Large intestine (tissue), 3 donors: Measurements from ENCODE around the gene CCDC85B. TPM values are rescaled to one million over a fixed set of nuclear protein-coding genes. Genes with fewer than 3 reads are reported as not detected.

Experiments
- DNase-seq, 2 donors: peaks; one replicate each; pipeline versions ENCODE4 v3.0.0 to v3.0.0-alpha.2; 2013
- H3K27ac ChIP-seq: one replicate; pipeline ENCODE4 v1.5.1; 2013; ENCODE audit warnings: low read length
- H3K27me3 ChIP-seq: 2 replicates; pipeline ENCODE4 v1.6.1; 2013; ENCODE audit warnings: low read length; ENCODE audit not compliant: control insufficient read depth, insufficient read depth
- H3K36me3 ChIP-seq: 2 replicates; pipeline ENCODE4 v1.6.1; 2013; ENCODE audit warnings: low read length; ENCODE audit not compliant: control insufficient read depth, insufficient read depth
- H3K4me1 ChIP-seq: one replicate; pipeline ENCODE4 v1.6.1; 2013; ENCODE audit warnings: low read length; ENCODE audit not compliant: control insufficient read depth, insufficient read depth
- H3K4me3 ChIP-seq: one replicate; pipeline ENCODE4 v1.5.1; 2013; ENCODE audit warnings: low read length
- H3K9me3 ChIP-seq: one replicate; pipeline ENCODE4 v1.6.1; 2013; ENCODE audit warnings: mild to moderate bottlenecking, low read depth, low read length, moderate library complexity; ENCODE audit not compliant: control insufficient read depth
- WGBS: methylation state at CpG from one replicate; pipeline ENCODE4 v1.1.5; 2013; ENCODE audit warnings: low lambda C conversion rate; ENCODE audit not compliant: insufficient coverage; 5-methylcytosine and 5-hydroxymethylcytosine counted together
- polyA plus RNA-seq: library from polyadenylated mRNA; unstranded; fragments of 120-200 nt; gene quantifications from one replicate; pipeline ENCODE4 v1.2.1, GENCODE V29; 2013

Gene CCDC85B
- polyA plus RNA-seq, 1 donor, result 10.9 TPM

- Histone ChIP-seq H3K9me3 (no peaks in the 10 kb centered on the region), H3K36me3 (peaks cover 38% of the 10 kb centered on the region), H3K27me3 (no peaks in the 10 kb centered on the region), H3K27ac (peak overlapping the region; percentile 89), H3K4me1 (peaks cover 64% of the 10 kb centered on the region), H3K4me3 (peak overlapping the region; percentile 86)
- no CpG with 5 or more reads among the region's 57 CpGs for WGBS
- peak in 1 of 2 donors; percentile 86 for DNase-seq
Measured at GRCh38 chr11:65856689-65857499, 33.6 kb upstream of the CCDC85B start.

- no peaks in the 10 kb centered on the region for H3K27me3 ChIP-seq
- H3K36me3 ChIP-seq, result peaks cover 38% of the 10 kb centered on the region
- peak overlapping the region; percentile 86 for H3K4me3 ChIP-seq
- H3K9me3 ChIP-seq, result no peaks in the 10 kb centered on the region
- DNase-seq, result peak in 1 of 2 donors; percentile 60
- peak overlapping the region; percentile 89 for H3K27ac ChIP-seq
- no CpG with 5 or more reads among the region's 49 CpGs for WGBS
- peaks cover 62% of the 10 kb centered on the region for H3K4me1 ChIP-seq
Measured at GRCh38 chr11:65857500-65857852, 33.0 kb upstream of the CCDC85B start.

GRCh38 chr11:65857853-65858680 lies 32.4 kb upstream of the CCDC85B start, which contains the start of gene CFL1:
CFL1 (minus strand) TSS chr11:65858180; CDS start chr11:65858099, 81 bp downstream.
- Histone ChIP-seq H3K4me1 (peaks cover 56% of the 10 kb centered on the region), H3K27me3 (no peaks in the 10 kb centered on the region), H3K9me3 (no peaks in the 10 kb centered on the region), H3K36me3 (peaks cover 38% of the 10 kb centered on the region), H3K4me3 (peak within 1 kb of the TSS; percentile 86), H3K27ac (peak within 1 kb of the TSS; percentile 95)
- WGBS, result 0% methylated on average over 4 of the region's 92 CpGs
- peak; percentile 98 to 99 for DNase-seq

GRCh38 chr11:65858681-65859087 lies 31.8 kb upstream of the CCDC85B start:
- Histone ChIP-seq H3K4me3 (peak overlapping the region; percentile 86), H3K4me1 (peaks cover 50% of the 10 kb centered on the region), H3K36me3 (peaks cover 39% of the 10 kb centered on the region), H3K27me3 (no peaks in the 10 kb centered on the region), H3K9me3 (no peaks in the 10 kb centered on the region), H3K27ac (peak overlapping the region; percentile 95)
- no peak for DNase-seq
- 0% methylated on average over 3 of the region's 10 CpGs for WGBS

GRCh38 chr11:65859095-65859811 lies 31.2 kb upstream of the CCDC85B start:
- Histone ChIP-seq H3K9me3 (no peaks in the 10 kb centered on the region), H3K36me3 (peaks cover 44% of the 10 kb centered on the region), H3K27ac (peak overlapping the region; percentile 95), H3K4me1 (peaks cover 46% of the 10 kb centered on the region), H3K27me3 (no peaks in the 10 kb centered on the region), H3K4me3 (peak overlapping the region; percentile 86)
- peak; percentile 97 to 99 for DNase-seq
- WGBS, result no CpG with 5 or more reads among the region's 46 CpGs

- Histone ChIP-seq H3K9me3 (no peaks in the 10 kb centered on the region), H3K4me3 (peak overlapping the region; percentile 86), H3K27me3 (no peaks in the 10 kb centered on the region), H3K36me3 (peaks cover 44% of the 10 kb centered on the region), H3K27ac (peak overlapping the region; percentile 95), H3K4me1 (peaks cover 40% of the 10 kb centered on the region)
- no peak for DNase-seq
- no CpG with 5 or more reads among the region's 16 CpGs for WGBS
Measured at GRCh38 chr11:65859812-65860277, 30.6 kb upstream of the CCDC85B start.

- peak; percentile 96 to 99 for DNase-seq
- Histone ChIP-seq H3K27ac (peak within 1 kb of the TSS; percentile 95), H3K4me1 (peaks cover 33% of the 10 kb centered on the region), H3K27me3 (no peaks in the 10 kb centered on the region), H3K9me3 (no peaks in the 10 kb centered on the region), H3K4me3 (peak within 1 kb of the TSS; percentile 86), H3K36me3 (peaks cover 44% of the 10 kb centered on the region)
- WGBS, result no CpG with 5 or more reads among the region's 78 CpGs
Measured at GRCh38 chr11:65860278-65861164, 30.0 kb upstream of the CCDC85B start, which contains the start of gene MUS81. MUS81 (plus strand) TSS chr11:65860433; CDS start chr11:65860754, 321 bp downstream.

- peaks cover 27% of the 10 kb centered on the region for H3K4me1 ChIP-seq
- no peaks in the 10 kb centered on the region for H3K9me3 ChIP-seq
- no CpG with 5 or more reads among the region's 14 CpGs for WGBS
- peak overlapping the region; percentile 86 for H3K4me3 ChIP-seq
- no peaks in the 10 kb centered on the region for H3K27me3 ChIP-seq
- peak overlapping the region; percentile 95 for H3K27ac ChIP-seq
- no peak for DNase-seq
- H3K36me3 ChIP-seq, result peaks cover 44% of the 10 kb centered on the region
Measured at GRCh38 chr11:65861165-65861505, 29.3 kb upstream of the CCDC85B start.

- peak in 1 of 2 donors; percentile 1 for DNase-seq
- no peak overlapping the region for H3K27ac ChIP-seq
- H3K4me1 ChIP-seq, result peaks cover 24% of the 10 kb centered on the region
- H3K9me3 ChIP-seq, result no peaks in the 10 kb centered on the region
- H3K27me3 ChIP-seq, result no peaks in the 10 kb centered on the region
- no CpG with 5 or more reads among the region's 13 CpGs for WGBS
- H3K4me3 ChIP-seq, result peak overlapping the region; percentile 86
- H3K36me3 ChIP-seq, result peaks cover 48% of the 10 kb centered on the region
Measured at GRCh38 chr11:65861533-65862183, 28.8 kb upstream of the CCDC85B start.
